ENCODE data around the gene ITGA1.

ITGA1 gene

DNA sequence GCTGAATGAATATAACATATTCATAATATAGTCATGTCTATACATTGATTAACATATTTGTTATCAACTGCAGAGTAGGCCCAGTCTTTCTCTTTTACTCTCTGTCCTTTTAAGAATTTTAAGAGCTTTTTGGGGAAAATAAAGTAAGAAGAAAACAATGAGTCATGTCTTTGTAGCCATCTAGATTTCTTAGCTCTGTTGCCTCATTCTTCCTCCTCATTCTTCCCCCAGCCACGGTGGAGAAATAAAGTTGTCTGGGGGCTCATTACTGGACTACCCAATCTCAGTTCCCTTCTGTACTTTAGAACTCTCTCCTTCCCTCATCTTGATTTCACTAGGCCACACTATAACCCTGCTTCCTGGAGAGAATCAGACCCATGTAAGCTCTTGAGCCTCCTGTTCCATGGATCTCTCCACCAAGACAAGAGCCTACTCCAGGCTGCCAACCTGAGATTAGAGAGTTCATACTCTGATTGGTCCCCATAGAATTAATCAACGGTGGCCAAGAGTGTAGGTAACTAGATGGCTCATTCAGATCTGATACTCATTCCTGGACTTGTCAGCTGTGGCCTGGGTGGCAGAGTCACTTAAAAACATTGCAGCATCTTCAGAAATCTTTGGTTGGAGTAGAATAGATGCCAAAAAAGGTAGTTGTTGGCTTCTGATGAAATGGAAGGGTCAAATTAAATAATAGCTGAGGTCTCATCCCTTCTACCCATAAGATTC lies 44.2 kb downstream of the ITGA1 start:
- TF ChIP-seq, protein P1, sequence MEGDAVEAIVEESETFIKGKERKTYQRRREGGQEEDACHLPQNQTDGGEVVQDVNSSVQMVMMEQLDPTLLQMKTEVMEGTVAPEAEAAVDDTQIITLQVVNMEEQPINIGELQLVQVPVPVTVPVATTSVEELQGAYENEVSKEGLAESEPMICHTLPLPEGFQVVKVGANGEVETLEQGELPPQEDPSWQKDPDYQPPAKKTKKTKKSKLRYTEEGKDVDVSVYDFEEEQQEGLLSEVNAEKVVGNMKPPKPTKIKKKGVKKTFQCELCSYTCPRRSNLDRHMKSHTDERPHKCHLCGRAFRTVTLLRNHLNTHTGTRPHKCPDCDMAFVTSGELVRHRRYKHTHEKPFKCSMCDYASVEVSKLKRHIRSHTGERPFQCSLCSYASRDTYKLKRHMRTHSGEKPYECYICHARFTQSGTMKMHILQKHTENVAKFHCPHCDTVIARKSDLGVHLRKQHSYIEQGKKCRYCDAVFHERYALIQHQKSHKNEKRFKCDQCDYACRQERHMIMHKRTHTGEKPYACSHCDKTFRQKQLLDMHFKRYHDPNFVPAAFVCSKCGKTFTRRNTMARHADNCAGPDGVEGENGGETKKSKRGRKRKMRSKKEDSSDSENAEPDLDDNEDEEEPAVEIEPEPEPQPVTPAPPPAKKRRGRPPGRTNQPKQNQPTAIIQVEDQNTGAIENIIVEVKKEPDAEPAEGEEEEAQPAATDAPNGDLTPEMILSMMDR (IDR thresholded peaks at IDR 0.05; ENCODE audit: extremely low read depth, insufficient read depth, missing control alignments) = no peak
- in situ Hi-C loops (cut with MboI; ENCODE audit: low pct_unique_long_range_greater_than_20kb, low sequenced_read_pairs, unreplicated experiment) = no loop called here
- DNase-seq (ENCODE audit: low spot score) = no peak

DNA sequence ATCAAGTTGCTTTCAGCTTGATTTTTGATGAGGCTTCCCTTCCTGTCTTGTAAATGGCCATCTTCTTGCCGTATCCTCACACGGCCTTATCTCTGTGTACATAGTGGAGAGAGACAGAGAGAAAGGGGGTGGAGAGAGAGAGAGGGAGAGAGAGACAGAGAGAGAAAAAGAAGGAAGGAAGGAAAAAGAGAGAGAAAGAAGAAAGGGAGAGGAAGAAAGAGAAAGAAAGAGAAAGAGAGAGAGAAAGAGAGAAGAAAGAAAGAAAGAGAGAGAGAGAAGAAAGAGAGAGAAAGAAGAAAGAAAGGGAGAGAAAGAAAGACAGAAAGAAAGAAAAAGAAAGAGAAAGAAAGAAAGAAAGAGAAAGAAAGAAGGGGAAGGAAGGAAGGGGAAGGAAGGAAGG lies 46.6 kb downstream of the ITGA1 start:
- TF ChIP-seq, protein P1 (IDR thresholded peaks at IDR 0.05; ENCODE audit: extremely low read depth, insufficient read depth, missing control alignments) = no peak
- in situ Hi-C loops (cut with MboI; ENCODE audit: low pct_unique_long_range_greater_than_20kb, low sequenced_read_pairs, unreplicated experiment) = no loop called here
- no peak for DNase-seq (ENCODE audit: low spot score)

DNA sequence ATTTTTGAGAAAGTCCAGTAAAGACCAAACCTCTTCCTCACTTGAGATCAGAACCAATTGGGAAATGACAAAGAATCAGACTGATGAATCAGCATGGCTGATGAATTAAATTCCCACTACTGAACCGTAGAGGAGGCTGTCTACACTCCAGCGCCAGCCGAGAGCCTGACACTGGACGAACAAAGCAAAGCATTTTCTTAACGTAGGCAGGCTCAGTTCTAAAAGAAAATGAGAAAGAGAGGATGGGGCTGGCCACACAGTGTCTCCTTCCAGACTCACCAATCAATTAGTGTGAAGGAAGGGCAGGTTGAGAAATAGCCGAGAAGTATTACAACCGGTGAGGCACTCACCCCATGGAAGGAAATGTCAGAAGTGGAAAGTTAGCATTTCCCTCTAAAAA lies 49.4 kb downstream of the ITGA1 start:
- TF ChIP-seq, protein P1 (IDR thresholded peaks at IDR 0.05; ENCODE audit: extremely low read depth, insufficient read depth, missing control alignments) = no peak
- in situ Hi-C loops (cut with MboI; ENCODE audit: low pct_unique_long_range_greater_than_20kb, low sequenced_read_pairs, unreplicated experiment) = no loop called here
- DNase-seq (ENCODE audit: low spot score) = no peak

GRCh38 chr5:52837591-52838001 lies 49.9 kb downstream of the ITGA1 start:
- TF ChIP-seq, protein P1 (IDR thresholded peaks at IDR 0.05; ENCODE audit: extremely low read depth, insufficient read depth, missing control alignments) = no peak
- in situ Hi-C loops (cut with MboI; ENCODE audit: low pct_unique_long_range_greater_than_20kb, low sequenced_read_pairs, unreplicated experiment) = no loop called here
- no peak for DNase-seq (ENCODE audit: low spot score)

DNA sequence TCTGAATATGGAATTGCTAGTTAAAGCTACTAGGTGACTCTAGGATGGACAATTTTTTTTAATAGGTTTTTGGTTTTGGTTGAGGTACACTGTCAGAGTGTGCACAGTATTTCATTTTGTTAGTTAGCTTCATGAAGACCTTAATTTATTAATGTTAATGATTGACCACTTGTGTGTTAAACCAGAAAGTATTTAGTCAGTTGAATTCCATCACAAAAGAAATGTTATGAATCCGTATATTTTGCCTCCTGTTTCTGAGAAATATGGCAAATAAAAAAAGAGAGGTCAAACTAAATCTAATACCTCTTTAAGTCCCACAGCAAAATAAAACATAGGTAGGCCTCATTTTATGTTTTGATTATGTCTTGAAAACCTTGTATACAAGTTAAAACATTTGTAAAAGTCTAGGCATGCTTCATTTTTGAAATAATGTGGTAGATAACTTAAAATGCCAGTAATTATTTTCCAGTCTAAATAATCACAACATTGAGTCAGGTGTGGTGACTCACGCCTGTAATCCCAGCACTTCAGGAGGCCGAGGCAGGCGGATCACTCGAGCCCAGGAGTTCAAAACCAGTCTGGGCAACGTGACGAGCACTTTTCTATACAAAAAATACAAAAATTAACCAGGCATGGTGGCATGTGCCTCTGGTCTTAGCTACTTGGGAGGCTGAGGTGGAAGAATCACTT lies 50.8 kb downstream of the ITGA1 start:
- in situ Hi-C loops (cut with MboI; ENCODE audit: low pct_unique_long_range_greater_than_20kb, low sequenced_read_pairs, unreplicated experiment) = no loop called here
- no peak for DNase-seq (ENCODE audit: low spot score)
- TF ChIP-seq, protein P1 (IDR thresholded peaks at IDR 0.05; ENCODE audit: extremely low read depth, insufficient read depth, missing control alignments) = no peak

- TF ChIP-seq, protein P1 (IDR thresholded peaks at IDR 0.05; ENCODE audit: extremely low read depth, insufficient read depth, missing control alignments) = no peak
- no peak for DNase-seq (ENCODE audit: low spot score)
- in situ Hi-C loops (cut with MboI; ENCODE audit: low pct_unique_long_range_greater_than_20kb, low sequenced_read_pairs, unreplicated experiment) = no loop called here
Observed at GRCh38 chr5:52839285-52839684, 51.6 kb downstream of the ITGA1 start.
